ENCODE data around the gene CHGA. TPM values are rescaled to one million over a fixed set of nuclear protein-coding genes. Genes with fewer than 3 reads are reported as not detected.

The CHGA gene
- total RNA-seq, 6 experiments from 2014 or later, result not detected

- H3K4me1 Mint-ChIP-seq (ENCODE audit: low read depth), result peaks cover 12% of the 10 kb centered on the region
- H3K9me3 Mint-ChIP-seq, result no peaks in the 10 kb centered on the region
- no peak overlapping the region for H3K4me3 Mint-ChIP-seq
- DNase-seq, result no peak
- H3K27me3 Mint-ChIP-seq (ENCODE audit: insufficient read depth), result no peaks in the 10 kb centered on the region
- no peaks in the 10 kb centered on the region for H3K36me3 Mint-ChIP-seq (ENCODE audit: low read depth)
- no peak for TF ChIP-seq CTCF (IDR thresholded peaks at IDR 0.05)
- no peak overlapping the region for H3K27ac Mint-ChIP-seq
Observed at GRCh38 chr14:92963301-92964123, 40.6 kb downstream of the CHGA start.

- H3K4me1 Mint-ChIP-seq (ENCODE audit: low read depth), result peaks cover 12% of the 10 kb centered on the region
- no peak for DNase-seq
- no peak overlapping the region for H3K27ac Mint-ChIP-seq
- no peak overlapping the region for H3K4me3 Mint-ChIP-seq
- no peaks in the 10 kb centered on the region for H3K36me3 Mint-ChIP-seq (ENCODE audit: low read depth)
- no peaks in the 10 kb centered on the region for H3K9me3 Mint-ChIP-seq
- TF ChIP-seq CTCF (IDR thresholded peaks at IDR 0.05), result no peak
- no peaks in the 10 kb centered on the region for H3K27me3 Mint-ChIP-seq (ENCODE audit: insufficient read depth)
Observed at GRCh38 chr14:92964124-92965109, 41.5 kb downstream of the CHGA start.

GRCh38 chr14:92965281-92965680 lies 42.3 kb downstream of the CHGA start:
- Mint-ChIP-seq H3K4me3 (no peak overlapping the region), H3K36me3 (ENCODE audit: low read depth) (no peaks in the 10 kb centered on the region), H3K27me3 (ENCODE audit: insufficient read depth) (no peaks in the 10 kb centered on the region), H3K9me3 (no peaks in the 10 kb centered on the region), H3K27ac (no peak overlapping the region), H3K4me1 (ENCODE audit: low read depth) (peaks cover 12% of the 10 kb centered on the region)
- no peak for DNase-seq
- no peak for TF ChIP-seq CTCF (IDR thresholded peaks at IDR 0.05)

- H3K4me3 Mint-ChIP-seq, result no peak overlapping the region
Observed at GRCh38 chr14:92967346-92967926, 44.5 kb downstream of the CHGA start.

More at GRCh38 chr14:92967346-92967926, 44.5 kb downstream of the CHGA start:
- no peak for DNase-seq
- TF ChIP-seq CTCF (IDR thresholded peaks at IDR 0.05), result no peak
- Mint-ChIP-seq H3K27ac (no peak overlapping the region), H3K4me1 (ENCODE audit: low read depth) (no peaks in the 10 kb centered on the region; the same call in 1 of the 2 replicates), H3K27me3 (ENCODE audit: insufficient read depth) (no peaks in the 10 kb centered on the region; the same call in 1 of the 2 replicates), H3K36me3 (ENCODE audit: low read depth) (no peaks in the 10 kb centered on the region), H3K9me3 (no peaks in the 10 kb centered on the region)
